Measurements from ENCODE around the gene CARNS1. TPM values are rescaled to one million over a fixed set of nuclear protein-coding genes. Genes with fewer than 3 reads are reported as not detected.

CARNS1 gene
- total and polyA plus RNA-seq, 2 experiments from 2014 or later, result 2.4 to 7.7 TPM

GRCh38 chr11:67453816-67454732 lies 38.6 kb downstream of the CARNS1 start:
- Histone ChIP-seq H2AFZ (no peak overlapping the region), H3K4me2 (no peak overlapping the region), H3K4me3 (no peak overlapping the region), H3K36me3 (replicated peaks; ENCODE audit: insufficient read depth, low read depth) (no peaks in the 10 kb centered on the region), H3K9me3 (ENCODE audit: low read depth) (no peaks in the 10 kb centered on the region), H3K79me2 (no peaks in the 10 kb centered on the region), H3K9me2 (replicated peaks; ENCODE audit: insufficient read depth) (no peaks in the 10 kb centered on the region), H3K27ac (no peak overlapping the region), H3K27me3 (no peaks in the 10 kb centered on the region), H3K4me1 (ENCODE audit: insufficient read depth) (no peaks in the 10 kb centered on the region), H4K20me1 (ENCODE audit: insufficient read depth, poor library complexity, severe bottlenecking) (no peaks in the 10 kb centered on the region)
- WGBS (ENCODE audit: low lambda C conversion rate, missing lambda C conversion rate), result 95% methylated on average over 20 of the region's 21 CpGs
- TF ChIP-seq, protein P1, sequence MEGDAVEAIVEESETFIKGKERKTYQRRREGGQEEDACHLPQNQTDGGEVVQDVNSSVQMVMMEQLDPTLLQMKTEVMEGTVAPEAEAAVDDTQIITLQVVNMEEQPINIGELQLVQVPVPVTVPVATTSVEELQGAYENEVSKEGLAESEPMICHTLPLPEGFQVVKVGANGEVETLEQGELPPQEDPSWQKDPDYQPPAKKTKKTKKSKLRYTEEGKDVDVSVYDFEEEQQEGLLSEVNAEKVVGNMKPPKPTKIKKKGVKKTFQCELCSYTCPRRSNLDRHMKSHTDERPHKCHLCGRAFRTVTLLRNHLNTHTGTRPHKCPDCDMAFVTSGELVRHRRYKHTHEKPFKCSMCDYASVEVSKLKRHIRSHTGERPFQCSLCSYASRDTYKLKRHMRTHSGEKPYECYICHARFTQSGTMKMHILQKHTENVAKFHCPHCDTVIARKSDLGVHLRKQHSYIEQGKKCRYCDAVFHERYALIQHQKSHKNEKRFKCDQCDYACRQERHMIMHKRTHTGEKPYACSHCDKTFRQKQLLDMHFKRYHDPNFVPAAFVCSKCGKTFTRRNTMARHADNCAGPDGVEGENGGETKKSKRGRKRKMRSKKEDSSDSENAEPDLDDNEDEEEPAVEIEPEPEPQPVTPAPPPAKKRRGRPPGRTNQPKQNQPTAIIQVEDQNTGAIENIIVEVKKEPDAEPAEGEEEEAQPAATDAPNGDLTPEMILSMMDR (IDR thresholded peaks at IDR 0.05; ENCODE audit: poor library complexity), result no peak
- TF ChIP-seq EZH2 (IDR thresholded peaks at IDR 0.05; ENCODE audit: borderline replicate concordance) (no peak), EZH2phosphoT487 (IDR thresholded peaks at IDR 0.05; ENCODE audit: low read depth, severe bottlenecking, unreplicated experiment) (no peak)
- no peak for DNase-seq (ENCODE audit: low spot score)

GRCh38 chr11:67455054-67455453 lies 39.6 kb downstream of the CARNS1 start, which contains the start of gene CABP4:
Gene CABP4, plus strand, starts transcription at chr11:67455354. Its CDS starts 70 bp downstream, at chr11:67455424.
- Histone ChIP-seq H4K20me1 (ENCODE audit: insufficient read depth, poor library complexity, severe bottlenecking) (no peaks in the 10 kb centered on the region), H3K9me3 (ENCODE audit: low read depth) (no peaks in the 10 kb centered on the region), H3K9me2 (replicated peaks; ENCODE audit: insufficient read depth) (no peaks in the 10 kb centered on the region), H3K4me1 (ENCODE audit: insufficient read depth) (no peaks in the 10 kb centered on the region), H3K4me3 (no peak within 1 kb of the TSS), H2AFZ (no peak within 1 kb of the TSS), H3K27me3 (no peaks in the 10 kb centered on the region), H3K79me2 (no peaks in the 10 kb centered on the region), H3K4me2 (no peak within 1 kb of the TSS), H3K36me3 (replicated peaks; ENCODE audit: insufficient read depth, low read depth) (no peaks in the 10 kb centered on the region), H3K27ac (no peak within 1 kb of the TSS)
- TF ChIP-seq EZH2phosphoT487 (IDR thresholded peaks at IDR 0.05; ENCODE audit: low read depth, severe bottlenecking, unreplicated experiment) (no peak), EZH2 (IDR thresholded peaks at IDR 0.05; ENCODE audit: borderline replicate concordance) (no peak)
- TF ChIP-seq, protein P1 (IDR thresholded peaks at IDR 0.05; ENCODE audit: poor library complexity), result no peak
- DNase-seq (ENCODE audit: low spot score), result no peak
- WGBS (ENCODE audit: low lambda C conversion rate, missing lambda C conversion rate), result 88% methylated on average over 3 of the region's 3 CpGs

DNA sequence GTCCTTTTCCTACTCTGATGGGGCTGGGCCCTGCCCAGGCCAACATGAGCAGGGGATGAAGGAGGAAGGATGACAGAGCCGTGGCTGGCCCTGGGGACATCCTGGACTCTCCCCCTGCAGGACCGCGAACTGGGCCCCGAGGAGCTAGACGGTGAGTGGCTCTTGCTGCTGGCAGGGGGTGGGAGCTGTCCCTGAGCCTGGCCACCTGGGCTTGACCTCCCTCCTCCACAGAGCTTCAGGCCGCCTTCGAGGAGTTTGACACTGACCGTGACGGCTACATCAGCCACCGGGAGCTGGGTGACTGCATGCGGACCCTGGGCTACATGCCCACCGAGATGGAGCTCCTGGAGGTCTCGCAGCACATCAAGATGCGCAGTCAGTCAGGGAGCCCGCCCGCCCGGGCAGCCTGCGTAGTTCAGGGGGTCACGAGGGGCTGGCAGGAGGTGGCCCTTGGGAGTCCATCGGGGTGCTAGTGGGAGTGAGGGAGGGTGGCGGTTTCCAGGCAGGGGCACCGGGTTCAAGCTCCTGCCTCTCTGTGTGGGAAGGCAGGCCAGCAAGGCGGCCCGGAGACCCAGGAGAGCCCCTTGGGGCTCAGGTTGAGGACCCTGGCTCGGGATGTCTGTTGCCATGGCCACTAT lies 40.7 kb downstream of the CARNS1 start:
- DNase-seq (ENCODE audit: low spot score), result no peak
- Histone ChIP-seq H3K36me3 (replicated peaks; ENCODE audit: insufficient read depth, low read depth) (no peaks in the 10 kb centered on the region), H2AFZ (no peak overlapping the region), H3K9me3 (ENCODE audit: low read depth) (no peaks in the 10 kb centered on the region), H3K27ac (no peak overlapping the region), H3K4me1 (ENCODE audit: insufficient read depth) (no peaks in the 10 kb centered on the region), H3K4me3 (no peak overlapping the region), H3K27me3 (no peaks in the 10 kb centered on the region), H3K9me2 (replicated peaks; ENCODE audit: insufficient read depth) (no peaks in the 10 kb centered on the region), H3K79me2 (no peaks in the 10 kb centered on the region), H3K4me2 (no peak overlapping the region), H4K20me1 (ENCODE audit: insufficient read depth, poor library complexity, severe bottlenecking) (no peaks in the 10 kb centered on the region)
- 89% methylated on average over 25 of the region's 25 CpGs for WGBS (ENCODE audit: low lambda C conversion rate, missing lambda C conversion rate)
- TF ChIP-seq, protein P1 (IDR thresholded peaks at IDR 0.05; ENCODE audit: poor library complexity), result no peak
- TF ChIP-seq EZH2 (IDR thresholded peaks at IDR 0.05; ENCODE audit: borderline replicate concordance) (no peak), EZH2phosphoT487 (IDR thresholded peaks at IDR 0.05; ENCODE audit: low read depth, severe bottlenecking, unreplicated experiment) (no peak)

All from hepatocyte (in vitro differentiated cells).